A549 (cell line): ENCODE measurements around the gene STAT2. TPM values are rescaled to one million over a fixed set of nuclear protein-coding genes. Genes with fewer than 3 reads are reported as not detected.

Source experiments
- ATAC-seq, 2 experiments: fragments of 200-7000 bp in 1 of 2; fragments of >200 bp in 1 of 2; cut with Nextera tagmentation in 1 of 2; cut with Tn5 transposase in 1 of 2; 3 replicates each; pipeline versions ENCODE4 v1.8.0 to v1.9.1; 2018 to 2020; ENCODE audit warnings: mild to moderate bottlenecking in 1 of 2, moderate library complexity in 1 of 2
- CTCF ChIA-PET: fragments of 300-600 bp; sonication (Branson Sonifier 250); formaldehyde crosslinking; extraction: SDS; loops from one replicate; lab custom pipeline; 2021; ENCODE audit warnings: antibody characterized with exemption, inconsistent platforms; lab: Yijun Ruan, JAX
- POLR2A ChIA-PET: fragments of 350-600 bp; formaldehyde crosslinking; extraction: SDS; loops from one replicate; lab custom pipeline; 2021; ENCODE audit warnings: antibody characterized with exemption, inconsistent platforms; lab: Yijun Ruan, JAX
- DNase-seq, 2 experiments: peaks; one replicate each; pipeline versions ENCODE4 v3.0.0 to v3.0.0-alpha.2; 2011 to 2016; ENCODE audit warnings: low read depth in 1 of 2, low spot score in 1 of 2
- FAIRE-seq: peaks from 2 replicates; lab custom pipeline; 2011; peaks lifted over from hg19 to GRCh38; lab: Jason Lieb, UNC
- H3K27ac ChIP-seq, 2 experiments: fragments of >200 bp; sonication (Bioruptor Twin); formaldehyde crosslinking; 3 replicates each; pipeline ENCODE4 v1.5.1; 2016 to 2017
- H3K4me1 ChIP-seq: fragments of >200 bp; sonication (Bioruptor Twin); formaldehyde crosslinking; 3 replicates; pipeline ENCODE4 v1.6.1; 2016
- H3K4me2 ChIP-seq: fragments of >200 bp; sonication (Bioruptor Twin); formaldehyde crosslinking; 3 replicates; pipeline ENCODE4 v1.6.1; 2016
- H3K4me3 ChIP-seq: fragments of >200 bp; sonication (Bioruptor Twin); formaldehyde crosslinking; 3 replicates; pipeline ENCODE4 v1.5.1; 2016
- H3K9me3 ChIP-seq: fragments of >200 bp; sonication (Bioruptor Twin); formaldehyde crosslinking; 3 replicates; pipeline ENCODE4 v1.6.1; 2016
- BHLHE40 ChIP-seq: IDR thresholded peaks from 2 replicates; pipeline ENCODE4 v1.6.1; 2012; ENCODE audit warnings: low read depth, low read length, inconsistent platforms
- CHD2 ChIP-seq: fragments of 150-350 bp; IDR thresholded peaks from 2 replicates; pipeline ENCODE4 v1.6.1; 2014; ENCODE audit warnings: low read length; ENCODE audit not compliant: partially characterized antibody
- E2F6 ChIP-seq: IDR thresholded peaks from 2 replicates; pipeline ENCODE4 v1.6.1; 2012; ENCODE audit warnings: low read depth, borderline replicate concordance
- EHF ChIP-seq: fragments of 250-450 bp; sonication (Bioruptor Pico); IDR thresholded peaks from 2 replicates; pipeline ENCODE4 v1.5.0; 2020; ENCODE audit warnings: mild to moderate bottlenecking
- ELK1 ChIP-seq: fragments of 150-350 bp; IDR thresholded peaks from 2 replicates; pipeline ENCODE4 v1.6.1; 2014; ENCODE audit warnings: low read depth, mild to moderate bottlenecking, low read length
- FOSB ChIP-seq: fragments of 250-450 bp; sonication (Bioruptor Pico); IDR thresholded peaks from 2 replicates; pipeline ENCODE4 v1.5.0; 2020; ENCODE audit warnings: mild to moderate bottlenecking, moderate library complexity
- FOSL2 ChIP-seq, 2 experiments: fragments of 450-650 bp in 1 of 2; fragments of >200 bp in 1 of 2; sonication (Bioruptor Twin) in 1 of 2; formaldehyde crosslinking; IDR thresholded peaks; 2 replicates each; pipeline versions ENCODE4 v1.5.0 to v1.6.1; 2016 to 2020; ENCODE audit warnings: mild to moderate bottlenecking in 1 of 2, moderate library complexity in 1 of 2
- FOXS1 ChIP-seq: fragments of 250-450 bp; sonication (Bioruptor Pico); IDR thresholded peaks from 2 replicates; pipeline ENCODE4 v1.5.0; 2020; ENCODE audit warnings: mild to moderate bottlenecking, moderate library complexity
- HMGXB4 ChIP-seq: fragments of 250-450 bp; sonication (Bioruptor Pico); IDR thresholded peaks from 2 replicates; pipeline ENCODE4 v1.5.0; 2021; ENCODE audit warnings: mild to moderate bottlenecking, moderate library complexity, borderline replicate concordance
- HOXA7 ChIP-seq: fragments of 250-450 bp; sonication (Bioruptor Pico); IDR thresholded peaks from 2 replicates; pipeline ENCODE4 v1.5.0; 2020; ENCODE audit warnings: mild to moderate bottlenecking, moderate library complexity
- HOXB13 ChIP-seq: fragments of 250-450 bp; sonication (Bioruptor Pico); IDR thresholded peaks from 2 replicates; pipeline ENCODE4 v1.5.0; 2020; ENCODE audit warnings: low read depth, mild to moderate bottlenecking, moderate library complexity
- JUN ChIP-seq, 2 experiments: fragments of >200 bp; sonication (Bioruptor Twin); formaldehyde crosslinking; IDR thresholded peaks; 2 replicates in 1 of 2; 3 replicates in 1 of 2; pipeline ENCODE4 v1.6.1; 2016 to 2017
- MYC ChIP-seq: IDR thresholded peaks from 2 replicates; pipeline ENCODE4 v1.6.1; 2012; ENCODE audit warnings: mild to moderate bottlenecking, inconsistent platforms, low read length, improper control_type of control experiment, borderline replicate concordance
- PHF8 ChIP-seq: fragments of 200-600 bp; sonication (generic); IDR thresholded peaks from 2 replicates; pipeline ENCODE4 v1.6.1; 2016; ENCODE audit warnings: low read depth, mild to moderate bottlenecking, antibody characterized with exemption, moderate library complexity, borderline replicate concordance
- RAD21 ChIP-seq, 2 experiments: fragments of >200 bp in 1 of 2; sonication (Bioruptor Twin) in 1 of 2; formaldehyde crosslinking in 1 of 2; IDR thresholded peaks in 1 of 2; conservative IDR thresholded peaks in 1 of 2; 2 replicates in 1 of 2; 3 replicates in 1 of 2; pipeline ENCODE4 v1.6.1; 2012 to 2018; ENCODE audit warnings: inconsistent platforms in 1 of 2
- ZNF302 ChIP-seq: fragments of 250-450 bp; sonication (Bioruptor Pico); IDR thresholded peaks from 2 replicates; pipeline ENCODE4 v1.9.0; 2021; ENCODE audit warnings: inconsistent platforms, mild to moderate bottlenecking, moderate library complexity
- ZSCAN20 ChIP-seq: fragments of 250-450 bp; sonication (Bioruptor Pico); IDR thresholded peaks from 2 replicates; pipeline ENCODE4 v1.8.0; 2022; ENCODE audit warnings: mild to moderate bottlenecking, moderate library complexity
- WGBS: methylation state at CpG from one replicate; pipeline ENCODE4 v1.1.6; 2017; ENCODE audit errors: missing lambda C conversion rate; 5-methylcytosine and 5-hydroxymethylcytosine counted together
- polyA plus RNA-seq, 4 experiments: library from polyadenylated mRNA; depleted of rRNA in 3 of 4; stranded (reverse); fragments of >200 nt; fragmentation: RNase III in 1 of 4; extraction: RNeasy Plus Mini Kit Qiagen cat#74134 plus additional on column Dnase treatment in 1 of 4; gene quantifications; 2 replicates in 3 of 4; 3 replicates in 1 of 4; pipeline ENCODE4 v1.2.3, GENCODE V29; 2011 to 2017
- TF ChIP-seq, protein P1 (sequence below): IDR thresholded peaks from 2 replicates; pipeline ENCODE4 v1.6.1; 2012

STAT2 gene
- polyA plus RNA-seq, 2 of the 4 experiments (the other 2 are of a cell fraction), result 22.2 to 29.5 TPM

DNA sequence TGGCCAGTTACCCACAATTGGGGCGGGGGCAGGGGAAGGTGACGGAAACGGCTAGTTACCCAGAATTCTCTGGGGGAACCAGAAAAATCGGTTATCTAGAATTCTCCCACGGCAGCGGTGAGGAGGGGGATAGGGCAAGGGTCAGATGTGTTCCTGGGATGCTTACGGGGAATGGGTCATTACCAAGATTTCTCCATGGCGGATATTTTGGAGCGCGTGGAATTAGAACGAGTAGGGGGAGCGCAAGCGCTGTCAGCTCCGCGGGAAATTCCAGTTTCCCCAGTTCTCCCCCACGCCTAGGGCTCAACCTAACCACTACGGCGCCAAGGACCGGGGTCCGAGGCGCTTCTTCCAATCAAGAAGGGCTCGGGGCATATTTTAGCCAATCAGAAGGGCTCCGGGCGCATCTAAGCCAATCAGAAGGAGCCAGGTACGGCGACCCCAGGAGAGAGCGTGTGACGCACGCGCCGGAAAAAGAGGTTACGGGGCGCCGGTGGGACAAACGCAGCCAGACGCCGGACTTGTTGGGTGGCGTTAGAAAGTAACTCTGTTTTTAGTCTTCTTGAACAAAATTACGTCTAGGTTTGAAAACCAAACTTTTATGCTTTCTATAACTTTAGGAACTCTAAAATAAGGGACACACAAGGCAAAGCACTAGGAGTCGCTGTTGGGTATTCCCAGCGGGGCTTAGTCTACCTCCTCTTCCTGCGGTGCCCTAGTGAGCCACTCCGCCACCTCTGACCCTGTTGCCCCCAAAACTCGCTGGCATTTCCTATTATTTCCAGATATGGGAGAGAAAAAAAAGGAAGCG lies 26.0 kb downstream of the STAT2 start, which contains the start of gene PAN2 (continued):
- peak; percentile 81 for TF ChIP-seq HOXB13 (CRISPR knock-in tag)
- peak; percentile 22 to 25; a peak in 2 of 5 replicates for TF ChIP-seq RAD21 (conservative IDR thresholded peaks at IDR 0.05 in 1 of 2, IDR thresholded peaks at IDR 0.05 in 1 of 2)
- TF ChIP-seq JUN (IDR thresholded peaks at IDR 0.05), result peak; percentile 92 to 94
- TF ChIP-seq HMGXB4 (CRISPR knock-in tag), result peak; percentile 31; the same call in 1 of the 2 replicates
- TF ChIP-seq BHLHE40, result no peak
- TF ChIP-seq FOXS1 (CRISPR knock-in tag), result no peak
- peak; percentile 50; the same call in 1 of the 2 replicates for TF ChIP-seq ZNF302 (CRISPR knock-in tag)
- no peak for TF ChIP-seq ELK1
- no peak for TF ChIP-seq FOSL2 (IDR thresholded peaks at IDR 0.05)
- peak; percentile 18; the same call in 1 of the 2 replicates for TF ChIP-seq FOSL2 (CRISPR knock-in tag; IDR thresholded peaks at IDR 0.05)
- no peak for TF ChIP-seq ZSCAN20 (CRISPR knock-in tag)
- TF ChIP-seq, protein P1, sequence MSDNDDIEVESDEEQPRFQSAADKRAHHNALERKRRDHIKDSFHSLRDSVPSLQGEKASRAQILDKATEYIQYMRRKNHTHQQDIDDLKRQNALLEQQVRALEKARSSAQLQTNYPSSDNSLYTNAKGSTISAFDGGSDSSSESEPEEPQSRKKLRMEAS, result peak; percentile 82
- TF ChIP-seq MYC, result peak; percentile 71
- TF ChIP-seq PHF8, result peak; percentile 66
- TF ChIP-seq EHF (CRISPR knock-in tag), result peak; percentile 84; the same call in 1 of the 2 replicates
- TF ChIP-seq E2F6, result peak; percentile 71; the same call in 1 of the 2 replicates
- TF ChIP-seq CHD2, result no peak

GRCh38 chr12:56333197-56333678 lies 26.7 kb downstream of the STAT2 start:
- ATAC-seq, result peak; percentile 11 to 27
- Histone ChIP-seq H3K4me2 (peak overlapping the region; percentile 96), H3K4me3 (peak overlapping the region; percentile 54), H3K9me3 (no peaks in the 10 kb centered on the region), H3K27ac (peak overlapping the region; percentile 91 to 92), H3K4me1 (peaks cover 15% of the 10 kb centered on the region)
- FAIRE-seq, result no peak
- ChIA-PET CTCF (interaction anchor here (0.6 to 2.4 kb wide), 8 partner anchors 12 to 203 kb away, joined by 3 to 14 read pairs (median 4); partner anchors contain the start of gene COQ10A), POLR2A (interaction anchor here (0.5 to 2.5 kb wide), 9 partner anchors 9 to 1009 kb away, joined by 3 to 21 read pairs (median 3); partner anchors contain the start of genes CNPY2, SPRYD4, STAT2 and TIMELESS)
- TF ChIP-seq HOXA7 (0 out of 2 replicates have a peak, but pooled peaks have one; percentile 30), E2F6 (no peak), FOSB (CRISPR knock-in tag) (peak; percentile 29; the same call in 1 of the 2 replicates)
- peak in 1 of 2 experiments; percentile 31 for DNase-seq
- WGBS, result 31% methylated on average over 8 of the region's 8 CpGs
